ENCODE results near the gene ZNF728.
"Not testable (repeated sequence)": the region's sequence is repeated elsewhere in the genome, so short reads cannot be mapped to it uniquely, and the experiment has no call there.

Gene ZNF728

DNA sequence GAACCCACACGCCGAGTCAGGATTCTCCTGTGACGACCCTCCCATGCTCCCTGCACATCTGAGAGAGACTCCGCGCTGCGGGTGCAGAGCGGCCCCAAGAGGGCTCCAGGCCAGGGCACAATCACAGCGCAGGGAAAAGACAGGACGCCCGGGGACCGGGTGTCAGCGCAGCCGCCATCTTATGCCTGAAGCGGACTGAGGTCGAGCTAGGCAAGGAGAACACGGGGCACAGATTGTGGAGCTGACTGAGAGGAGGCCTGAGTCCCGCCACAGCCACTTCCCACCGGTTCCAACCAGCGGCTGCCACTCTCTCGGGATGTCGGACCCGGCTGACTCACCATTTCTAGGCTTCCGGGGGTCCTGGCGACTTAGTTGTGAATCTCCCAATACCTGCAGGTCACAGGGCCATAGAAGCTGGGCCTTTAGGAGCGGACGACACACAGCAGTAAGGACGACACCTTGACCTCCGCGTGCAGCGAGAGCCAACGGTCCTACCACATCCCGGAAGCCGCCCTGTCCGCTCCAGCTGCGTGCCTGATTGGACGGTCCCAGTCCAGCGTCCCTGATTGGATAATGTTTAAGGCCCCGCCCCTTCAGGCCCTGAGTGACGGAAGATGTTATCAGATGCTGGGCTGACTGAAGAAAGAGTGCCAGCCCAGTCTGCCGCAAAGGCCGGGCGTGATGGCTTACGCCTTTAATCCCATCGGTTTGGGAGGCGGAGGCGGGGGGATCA lies at the start of gene ZNF728:
ZNF728 (minus strand) TSS at position 487 of the 733 bp plus-strand sequence; CDS start at position 341, 146 bp downstream.
- no peak for DNase-seq

GRCh38 chr19:23052349-23052748 lies 49.4 kb upstream of the ZNF728 start:
- DNase-seq = no peak

DNA sequence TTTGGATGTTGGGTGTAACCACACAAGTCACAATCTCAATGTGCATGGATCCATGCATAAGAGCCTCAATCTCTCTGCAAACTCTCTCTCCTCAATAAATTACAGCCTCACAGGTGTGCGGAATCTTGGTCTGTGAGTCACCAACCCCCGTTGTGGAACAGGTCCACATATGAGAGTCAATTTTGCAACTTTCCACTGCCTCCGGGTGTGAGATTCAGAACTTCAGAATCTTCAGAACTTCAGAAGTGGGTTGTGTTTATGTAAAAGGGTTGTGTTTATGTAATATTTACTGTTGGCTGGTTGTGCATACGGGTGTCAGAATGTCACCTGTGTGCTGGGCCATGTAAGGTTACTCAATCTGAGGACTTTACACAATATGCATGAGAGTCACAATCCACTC lies 46.3 kb upstream of the ZNF728 start:
- no peak for DNase-seq

GRCh38 chr19:23046743-23047142 lies 43.8 kb upstream of the ZNF728 start:
- no peak for DNase-seq

GRCh38 chr19:23033721-23034120 lies 30.7 kb upstream of the ZNF728 start:
- no peak for DNase-seq

DNA sequence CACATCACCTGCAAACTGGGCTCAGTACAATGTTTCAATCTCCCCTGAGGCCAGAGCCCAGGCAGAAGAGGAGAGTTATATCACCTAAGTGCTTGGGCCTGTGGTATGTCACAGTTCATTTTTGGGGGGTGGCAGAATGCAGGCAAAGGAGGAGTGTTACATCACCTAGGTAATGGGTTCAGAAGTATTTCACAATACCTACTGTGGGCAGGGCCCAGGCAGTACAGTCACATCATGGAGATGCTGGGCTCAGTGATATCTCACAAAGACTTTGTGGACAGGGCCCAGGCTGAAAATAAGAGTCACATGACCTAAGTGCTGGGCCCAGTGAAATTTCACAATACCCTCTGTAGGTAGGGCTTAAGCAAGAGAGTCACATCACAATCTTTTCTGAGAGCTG lies 12.7 kb upstream of the ZNF728 start:
- DNase-seq = no peak

GRCh38 chr19:22994957-22995356 lies 8.0 kb downstream of the ZNF728 start:
- DNase-seq = not testable (repeated sequence)

GRCh38 chr19:22976248-22976647 lies 26.7 kb downstream of the ZNF728 start:
- DNase-seq = no peak

DNA sequence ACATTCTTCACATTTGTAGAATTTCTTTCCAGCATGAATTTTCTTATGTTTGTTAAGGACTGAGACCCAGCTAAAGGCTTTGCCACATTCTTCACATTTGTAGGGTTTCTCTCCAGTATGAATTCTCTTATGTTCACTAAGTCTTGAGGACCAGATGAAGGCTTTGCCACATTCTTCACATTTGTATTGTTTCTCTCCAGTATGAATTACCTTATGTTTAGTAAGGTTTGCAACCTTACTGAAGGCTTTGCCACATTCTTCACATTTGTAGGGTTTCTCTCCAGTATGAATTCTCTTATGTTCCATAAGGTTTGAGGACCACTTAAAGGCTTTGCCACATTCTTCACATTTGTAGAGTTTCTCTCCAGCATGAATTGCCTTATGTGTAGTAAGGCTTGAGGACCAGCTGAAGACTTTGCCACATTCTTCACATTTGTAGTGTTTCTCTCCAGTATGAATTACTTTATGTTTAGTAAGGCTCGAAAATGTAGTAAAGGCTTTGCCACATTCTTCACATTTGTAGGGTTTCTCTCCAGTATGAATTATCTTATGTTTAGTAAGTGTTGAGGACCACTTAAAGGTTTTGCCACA lies 27.3 kb downstream of the ZNF728 start:
- DNase-seq = not testable (repeated sequence)

DNA sequence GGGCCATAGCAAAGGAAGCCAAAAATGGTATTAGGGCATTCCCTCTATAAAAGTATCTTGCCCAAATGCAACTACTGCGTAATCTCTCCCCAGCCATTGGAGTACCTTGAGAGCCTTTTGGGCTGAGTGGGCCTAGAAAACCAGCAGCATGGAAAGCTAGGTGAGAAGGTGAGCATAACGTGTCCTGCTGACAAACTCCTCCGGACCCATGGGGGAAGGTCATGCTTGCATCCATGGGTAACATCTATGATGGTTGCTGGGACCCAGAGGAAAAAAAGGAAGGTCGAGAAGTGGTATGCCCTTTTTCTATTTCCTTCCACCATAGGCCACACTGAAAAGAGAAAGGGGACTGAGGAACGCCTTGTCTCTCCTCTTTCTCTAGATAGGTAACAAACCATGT lies 57.4 kb downstream of the ZNF728 start:
- DNase-seq = no peak

- no peak for DNase-seq
Observed at GRCh38 chr19:22935151-22935550, 67.8 kb downstream of the ZNF728 start.

DNA sequence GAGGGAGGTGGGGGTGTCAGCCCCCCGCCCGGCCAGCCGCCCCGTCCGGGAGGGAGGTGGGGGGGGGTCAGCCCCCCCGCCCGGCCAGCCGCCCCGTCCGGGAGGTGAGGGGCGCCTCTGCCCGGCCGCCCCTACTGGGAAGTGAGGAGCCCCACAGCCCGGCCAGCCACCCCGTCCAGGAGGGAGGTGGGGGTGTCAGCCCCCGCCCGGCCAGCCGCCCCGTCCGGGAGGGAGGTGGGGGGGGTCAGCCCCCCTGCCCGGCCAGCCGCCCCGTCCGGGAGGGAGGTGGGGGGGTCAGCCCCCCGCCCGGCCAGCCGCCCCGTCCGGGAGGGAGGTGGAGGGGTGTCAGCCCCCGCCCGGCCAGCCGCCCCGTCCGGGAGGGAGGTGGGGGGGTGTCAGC lies 75.4 kb downstream of the ZNF728 start:
- DNase-seq = not testable (repeated sequence)

- DNase-seq = not testable (repeated sequence)
Observed at GRCh38 chr19:22925181-22925580, 77.8 kb downstream of the ZNF728 start.
